ENCODE results near the gene RPS2.

The RPS2 gene

DNA sequence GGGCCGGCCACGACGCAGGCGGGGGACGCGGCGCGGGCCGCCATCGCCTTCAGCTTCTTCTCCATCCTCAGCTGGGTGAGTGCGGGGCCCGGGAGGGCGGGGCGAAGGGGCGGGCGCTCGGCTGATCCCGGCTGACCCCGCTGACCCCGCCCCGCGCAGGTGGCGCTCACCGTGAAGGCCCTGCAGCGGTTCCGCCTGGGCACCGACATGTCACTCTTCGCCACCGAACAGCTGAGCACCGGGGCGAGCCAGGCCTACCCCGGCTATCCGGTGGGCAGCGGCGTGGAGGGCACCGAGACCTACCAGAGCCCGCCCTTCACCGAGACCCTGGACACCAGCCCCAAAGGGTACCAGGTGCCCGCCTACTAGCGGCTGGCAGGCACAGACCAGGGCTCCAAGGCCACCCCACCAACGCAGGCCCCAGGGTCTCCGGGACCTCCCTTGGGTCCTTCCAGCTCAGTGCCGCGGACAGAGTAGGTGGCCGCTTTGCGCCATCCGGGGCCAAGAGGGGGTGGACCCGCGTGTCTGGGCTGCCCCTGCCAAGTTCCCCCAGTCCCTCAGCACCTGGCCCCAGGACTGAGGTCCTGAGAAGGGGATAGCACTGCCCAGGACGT, 28.2 kb upstream of the RPS2 start:
- TF ChIP-seq, protein P1, sequence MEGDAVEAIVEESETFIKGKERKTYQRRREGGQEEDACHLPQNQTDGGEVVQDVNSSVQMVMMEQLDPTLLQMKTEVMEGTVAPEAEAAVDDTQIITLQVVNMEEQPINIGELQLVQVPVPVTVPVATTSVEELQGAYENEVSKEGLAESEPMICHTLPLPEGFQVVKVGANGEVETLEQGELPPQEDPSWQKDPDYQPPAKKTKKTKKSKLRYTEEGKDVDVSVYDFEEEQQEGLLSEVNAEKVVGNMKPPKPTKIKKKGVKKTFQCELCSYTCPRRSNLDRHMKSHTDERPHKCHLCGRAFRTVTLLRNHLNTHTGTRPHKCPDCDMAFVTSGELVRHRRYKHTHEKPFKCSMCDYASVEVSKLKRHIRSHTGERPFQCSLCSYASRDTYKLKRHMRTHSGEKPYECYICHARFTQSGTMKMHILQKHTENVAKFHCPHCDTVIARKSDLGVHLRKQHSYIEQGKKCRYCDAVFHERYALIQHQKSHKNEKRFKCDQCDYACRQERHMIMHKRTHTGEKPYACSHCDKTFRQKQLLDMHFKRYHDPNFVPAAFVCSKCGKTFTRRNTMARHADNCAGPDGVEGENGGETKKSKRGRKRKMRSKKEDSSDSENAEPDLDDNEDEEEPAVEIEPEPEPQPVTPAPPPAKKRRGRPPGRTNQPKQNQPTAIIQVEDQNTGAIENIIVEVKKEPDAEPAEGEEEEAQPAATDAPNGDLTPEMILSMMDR (IDR thresholded peaks at IDR 0.05): no peak
- Histone ChIP-seq H3K4me1 (peaks cover 3% of the 10 kb centered on the region), H3K9me3 (ENCODE audit: control insufficient read depth, low read length) (no peaks in the 10 kb centered on the region), H3K79me2 (no peaks in the 10 kb centered on the region), H3K9ac (no peak overlapping the region), H3K27me3 (ENCODE audit: control insufficient read depth, insufficient read depth, low read length) (no peaks in the 10 kb centered on the region), H2AFZ (no peak overlapping the region), H3K4me3 (ENCODE audit: low read depth, low read length) (no peak overlapping the region), H3K4me2 (ENCODE audit: low read length) (no peak overlapping the region), H3K36me3 (ENCODE audit: control insufficient read depth, insufficient read depth, low read length) (no peaks in the 10 kb centered on the region), H3K27ac (no peak overlapping the region)

DNA sequence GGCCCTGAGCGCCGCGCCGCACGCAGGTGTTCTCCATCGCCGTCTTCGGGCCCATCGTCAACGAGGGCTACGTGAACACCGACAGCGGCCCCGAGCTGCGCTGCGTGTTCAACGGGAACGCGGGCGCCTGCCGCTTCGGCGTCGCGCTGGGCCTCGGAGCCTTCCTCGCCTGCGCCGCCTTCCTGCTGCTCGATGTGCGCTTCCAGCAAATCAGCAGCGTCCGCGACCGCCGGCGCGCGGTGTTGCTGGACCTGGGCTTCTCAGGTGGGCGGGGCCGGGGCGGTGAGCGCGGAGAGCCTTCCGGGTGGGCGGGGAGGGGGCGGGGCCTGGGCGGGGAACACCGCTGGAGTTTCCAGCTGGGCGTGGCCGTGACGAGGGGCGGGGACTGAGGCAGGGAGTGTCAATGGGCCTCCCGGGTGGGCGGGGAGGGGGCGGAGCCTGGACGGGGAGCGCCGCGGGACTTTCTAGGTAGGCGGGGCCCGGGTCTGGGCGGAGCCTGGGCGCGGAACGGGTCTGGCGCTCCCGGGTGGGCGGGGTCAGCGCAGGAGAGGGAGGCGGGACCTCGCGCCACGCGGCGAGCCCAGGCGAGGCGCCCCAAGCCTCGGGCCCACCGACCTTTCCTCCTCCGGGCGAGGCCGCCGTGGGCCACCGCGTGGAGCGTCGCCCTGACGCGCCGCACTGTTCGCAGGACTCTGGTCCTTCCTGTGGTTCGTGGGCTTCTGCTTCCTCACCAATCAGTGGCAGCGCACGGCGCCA, 27.5 kb upstream of the RPS2 start:
- peaks cover 3% of the 10 kb centered on the region for H3K4me1 ChIP-seq
- no peak overlapping the region for H3K9ac ChIP-seq
- TF ChIP-seq, protein P1 (IDR thresholded peaks at IDR 0.05): no peak
- no peaks in the 10 kb centered on the region for H3K79me2 ChIP-seq
- no peaks in the 10 kb centered on the region for H3K27me3 ChIP-seq (ENCODE audit: control insufficient read depth, insufficient read depth, low read length)
- H3K9me3 ChIP-seq (ENCODE audit: control insufficient read depth, low read length): no peaks in the 10 kb centered on the region
- no peaks in the 10 kb centered on the region for H3K36me3 ChIP-seq (ENCODE audit: control insufficient read depth, insufficient read depth, low read length)
- no peak overlapping the region for H3K4me2 ChIP-seq (ENCODE audit: low read length)
- peak overlapping the region; percentile 11 for H3K4me3 ChIP-seq (ENCODE audit: low read depth, low read length)
- H3K27ac ChIP-seq: no peak overlapping the region
- H2AFZ ChIP-seq: no peak overlapping the region

DNA sequence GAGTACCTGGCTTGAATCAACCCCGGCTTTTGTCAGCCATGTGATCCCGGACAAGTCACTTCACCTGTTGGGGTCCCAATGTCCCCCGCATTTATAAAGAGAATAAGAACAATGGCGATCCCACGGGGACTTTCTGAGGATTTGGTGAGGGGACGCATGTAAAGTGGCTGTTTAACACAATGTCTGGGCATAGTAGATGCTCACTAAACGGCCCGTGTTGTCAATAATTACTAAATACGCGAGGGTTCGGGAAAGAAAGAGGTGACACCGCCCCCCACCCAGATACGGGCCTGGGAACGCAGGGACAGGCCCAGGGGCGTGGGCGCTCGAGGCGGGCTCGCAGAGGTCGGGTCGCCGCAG, 26.9 kb upstream of the RPS2 start:
- no peak overlapping the region for H2AFZ ChIP-seq
- TF ChIP-seq, protein P1 (IDR thresholded peaks at IDR 0.05): no peak
- H3K9ac ChIP-seq: no peak overlapping the region
- no peaks in the 10 kb centered on the region for H3K27me3 ChIP-seq (ENCODE audit: control insufficient read depth, insufficient read depth, low read length)
- no peak overlapping the region for H3K27ac ChIP-seq
- H3K79me2 ChIP-seq: no peaks in the 10 kb centered on the region
- H3K9me3 ChIP-seq (ENCODE audit: control insufficient read depth, low read length): no peaks in the 10 kb centered on the region
- H3K4me1 ChIP-seq: peaks cover 3% of the 10 kb centered on the region
- H3K36me3 ChIP-seq (ENCODE audit: control insufficient read depth, insufficient read depth, low read length): no peaks in the 10 kb centered on the region
- no peak overlapping the region for H3K4me2 ChIP-seq (ENCODE audit: low read length)
- H3K4me3 ChIP-seq (ENCODE audit: low read depth, low read length): peak overlapping the region; percentile 11

DNA sequence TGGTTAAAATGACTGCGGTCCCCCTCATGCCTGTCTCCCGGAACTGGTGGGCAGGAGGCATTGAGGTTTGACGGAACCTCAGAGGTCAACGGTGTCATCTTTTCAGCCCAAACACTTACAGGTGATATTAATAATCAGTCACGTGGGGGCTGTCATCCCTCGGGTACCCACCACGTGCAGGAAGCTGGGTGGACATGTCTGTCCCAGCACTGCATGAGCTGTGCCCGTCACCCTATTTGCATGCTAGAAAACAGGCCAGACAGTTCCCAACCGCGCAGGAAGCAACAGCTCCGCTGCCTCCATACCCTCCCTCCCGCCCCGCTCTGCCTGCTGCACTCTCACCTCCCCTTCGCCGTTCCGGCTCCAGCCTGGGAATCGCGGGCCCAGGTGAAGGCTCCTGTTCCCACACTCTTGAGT, 26.5 kb upstream of the RPS2 start:
- Histone ChIP-seq H3K9ac (no peak overlapping the region), H3K79me2 (no peaks in the 10 kb centered on the region), H3K4me3 (ENCODE audit: low read depth, low read length) (no peak overlapping the region), H3K36me3 (ENCODE audit: control insufficient read depth, insufficient read depth, low read length) (no peaks in the 10 kb centered on the region), H3K27ac (no peak overlapping the region), H3K4me1 (peaks cover 3% of the 10 kb centered on the region), H3K27me3 (ENCODE audit: control insufficient read depth, insufficient read depth, low read length) (no peaks in the 10 kb centered on the region), H3K9me3 (ENCODE audit: control insufficient read depth, low read length) (no peaks in the 10 kb centered on the region), H2AFZ (no peak overlapping the region), H3K4me2 (ENCODE audit: low read length) (no peak overlapping the region)
- TF ChIP-seq, protein P1 (IDR thresholded peaks at IDR 0.05): no peak
